ENCODE measurements around the gene FEN1.
A peak's percentile ranks its signal among the peaks of the same experiment; 100 is the strongest.

DNA sequence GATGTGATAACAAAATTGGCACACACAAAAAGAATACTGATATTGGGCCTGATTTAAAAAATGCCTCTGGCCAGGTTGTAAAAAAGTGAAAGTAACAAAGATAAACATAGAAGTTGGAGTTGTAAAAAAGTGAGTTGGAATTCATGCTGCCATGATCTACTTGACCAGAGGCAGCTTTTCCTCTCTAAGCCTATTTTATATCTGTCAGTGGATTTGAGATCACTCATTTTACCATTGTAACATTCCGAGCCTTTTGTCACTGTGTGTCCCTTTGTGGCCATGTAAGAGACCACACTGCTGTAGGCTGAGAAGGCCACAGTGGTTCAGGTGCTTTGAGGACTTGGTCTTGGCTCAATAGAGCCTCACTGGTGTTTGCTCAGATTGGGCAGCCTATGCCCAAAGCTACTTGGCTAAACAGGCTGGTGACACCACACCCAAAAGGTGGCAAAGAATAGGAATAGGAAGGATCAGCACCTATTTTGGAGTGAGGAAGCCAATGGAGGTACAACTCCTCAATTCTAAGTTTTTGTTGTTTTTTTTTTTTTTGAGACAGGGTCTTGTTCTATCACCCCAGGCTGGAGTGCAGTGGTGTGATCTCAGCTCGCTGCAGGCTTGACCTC, 7.1 kb downstream of the FEN1 start:
- TF ChIP-seq POLR2AphosphoS5 (IDR thresholded peaks at IDR 0.05; ENCODE audit: low read depth, low read length): no peak
- TF ChIP-seq POLR2A (IDR thresholded peaks at IDR 0.05; ENCODE audit: low read depth, low read length): peak; percentile 17; the same call in 1 of the 2 replicates
